ENCODE measurements around the gene RTKN2.

DNA sequence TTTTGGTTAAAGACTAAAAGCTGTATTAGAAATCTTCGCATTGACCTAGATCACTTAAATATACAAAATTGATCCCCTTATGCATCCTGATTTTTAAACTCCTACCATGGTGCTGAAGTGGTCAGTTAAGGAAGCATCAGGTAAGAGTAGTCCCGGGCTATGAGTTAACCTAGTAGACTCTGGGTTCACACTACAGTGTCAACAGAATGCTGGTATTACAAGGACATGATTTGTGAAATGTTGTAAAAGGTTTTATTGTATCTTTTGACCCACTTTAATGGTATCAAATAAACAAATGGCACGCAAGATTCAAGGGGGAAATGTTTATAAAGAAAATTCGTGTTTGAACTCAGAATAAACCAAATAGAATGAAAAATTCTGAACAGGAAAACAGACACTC is 36.8 kb downstream of the RTKN2 start:
- TF ChIP-seq, protein P1, sequence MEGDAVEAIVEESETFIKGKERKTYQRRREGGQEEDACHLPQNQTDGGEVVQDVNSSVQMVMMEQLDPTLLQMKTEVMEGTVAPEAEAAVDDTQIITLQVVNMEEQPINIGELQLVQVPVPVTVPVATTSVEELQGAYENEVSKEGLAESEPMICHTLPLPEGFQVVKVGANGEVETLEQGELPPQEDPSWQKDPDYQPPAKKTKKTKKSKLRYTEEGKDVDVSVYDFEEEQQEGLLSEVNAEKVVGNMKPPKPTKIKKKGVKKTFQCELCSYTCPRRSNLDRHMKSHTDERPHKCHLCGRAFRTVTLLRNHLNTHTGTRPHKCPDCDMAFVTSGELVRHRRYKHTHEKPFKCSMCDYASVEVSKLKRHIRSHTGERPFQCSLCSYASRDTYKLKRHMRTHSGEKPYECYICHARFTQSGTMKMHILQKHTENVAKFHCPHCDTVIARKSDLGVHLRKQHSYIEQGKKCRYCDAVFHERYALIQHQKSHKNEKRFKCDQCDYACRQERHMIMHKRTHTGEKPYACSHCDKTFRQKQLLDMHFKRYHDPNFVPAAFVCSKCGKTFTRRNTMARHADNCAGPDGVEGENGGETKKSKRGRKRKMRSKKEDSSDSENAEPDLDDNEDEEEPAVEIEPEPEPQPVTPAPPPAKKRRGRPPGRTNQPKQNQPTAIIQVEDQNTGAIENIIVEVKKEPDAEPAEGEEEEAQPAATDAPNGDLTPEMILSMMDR (IDR thresholded peaks at IDR 0.05; ENCODE audit: insufficient read depth, low read length, poor library complexity, severe bottlenecking): no peak
- TF ChIP-seq EZH2phosphoT487 (conservative IDR thresholded peaks at IDR 0.05; ENCODE audit: low read length): no peak

Measured in SU-DHL-6 (cell line).